Cardiac muscle cell (in vitro differentiated cells and primary cell): Measurements from ENCODE around the gene FUT3. TPM values are rescaled to one million over a fixed set of nuclear protein-coding genes. Genes with fewer than 3 reads are reported as not detected.
A peak's percentile ranks its signal among the peaks of the same experiment; 100 is the strongest.

ENCODE experiments used
- DNase-seq, 2 donors: peaks; one replicate each; pipeline versions ENCODE4 v3.0.0 to v3.0.0-alpha.2; 2010 to 2017; ENCODE audit warnings: low read depth in 1 of 2, low spot score in 1 of 2
- H3K27ac ChIP-seq: fragments of 200-600 bp; sonication (generic); 2 replicates; pipeline ENCODE4 v1.5.1; 2016
- H3K27me3 ChIP-seq: fragments of 200-600 bp; sonication (generic); 2 replicates; pipeline ENCODE4 v1.6.0; 2016; ENCODE audit warnings: control low read depth
- H3K36me3 ChIP-seq: fragments of 200-600 bp; sonication (generic); 2 replicates; pipeline ENCODE4 v1.5.1; 2016; ENCODE audit warnings: control low read depth
- H3K4me1 ChIP-seq: fragments of 200-600 bp; sonication (generic); 2 replicates; pipeline ENCODE4 v1.8.1; 2017; ENCODE audit warnings: low read depth, mild to moderate bottlenecking, mixed run types
- H3K4me3 ChIP-seq: fragments of 200-600 bp; sonication (generic); 2 replicates; pipeline ENCODE4 v1.5.1; 2016; ENCODE audit warnings: mild to moderate bottlenecking
- H3K9me3 ChIP-seq: fragments of 200-600 bp; sonication (generic); 2 replicates; pipeline ENCODE4 v1.5.1; 2017; ENCODE audit warnings: low read depth, mild to moderate bottlenecking, control low read depth
- CTCF ChIP-seq: IDR thresholded peaks from 2 replicates; pipeline ENCODE4 v1.5.1; 2012; ENCODE audit warnings: low read depth, mild to moderate bottlenecking, low read length
- polyA plus RNA-seq: library from polyadenylated mRNA; unstranded; fragments of >200 nt; fragmentation: Nextera tagmentation; extraction: Ambion mirVana; gene quantifications from 2 replicates; pipeline ENCODE4 v1.2.1, GENCODE V29; 2016
- total RNA-seq: library from RNA; depleted of rRNA; stranded (reverse); fragments of >200 nt; gene quantifications from 2 replicates; pipeline ENCODE4 v1.2.3, GENCODE V29; 2016

The FUT3 gene
- total and polyA plus RNA-seq, 2 experiments from 2014 or later = 3.8 TPM; not detected in 1

- no peaks in the 10 kb centered on the region for H3K9me3 ChIP-seq
- H3K27me3 ChIP-seq = no peaks in the 10 kb centered on the region
- H3K36me3 ChIP-seq = no peaks in the 10 kb centered on the region
- no peak overlapping the region for H3K27ac ChIP-seq
- DNase-seq = no peak
- H3K4me1 ChIP-seq = peaks cover 16% of the 10 kb centered on the region
- H3K4me3 ChIP-seq = no peak overlapping the region
- TF ChIP-seq CTCF = no peak
Measured at GRCh38 chr19:5831159-5831558, 20.1 kb downstream of the FUT3 start.

- DNase-seq = no peak
- TF ChIP-seq CTCF = no peak
- Histone ChIP-seq H3K27me3 (no peaks in the 10 kb centered on the region), H3K27ac (peak overlapping the region; percentile 99), H3K4me1 (peaks cover 16% of the 10 kb centered on the region), H3K36me3 (no peaks in the 10 kb centered on the region), H3K4me3 (no peak overlapping the region), H3K9me3 (no peaks in the 10 kb centered on the region)
Measured at GRCh38 chr19:5829567-5830310, 21.5 kb downstream of the FUT3 start.

- Histone ChIP-seq H3K4me1 (peaks cover 16% of the 10 kb centered on the region), H3K4me3 (peak overlapping the region; percentile 49), H3K27ac (peak overlapping the region; percentile 99), H3K27me3 (no peaks in the 10 kb centered on the region), H3K36me3 (no peaks in the 10 kb centered on the region), H3K9me3 (no peaks in the 10 kb centered on the region)
- DNase-seq = peak; percentile 63 to 96
- TF ChIP-seq CTCF = no peak
Measured at GRCh38 chr19:5828661-5829566, 22.3 kb downstream of the FUT3 start.

- Histone ChIP-seq H3K27ac (peak overlapping the region; percentile 99), H3K36me3 (no peaks in the 10 kb centered on the region), H3K4me3 (peak overlapping the region; percentile 49), H3K27me3 (no peaks in the 10 kb centered on the region), H3K4me1 (peaks cover 16% of the 10 kb centered on the region), H3K9me3 (no peaks in the 10 kb centered on the region)
- DNase-seq = peak; percentile 95 to 96
- TF ChIP-seq CTCF = no peak
Measured at GRCh38 chr19:5827891-5828660, 23.2 kb downstream of the FUT3 start.

- Histone ChIP-seq H3K9me3 (no peaks in the 10 kb centered on the region), H3K27ac (peak overlapping the region; percentile 99), H3K27me3 (no peaks in the 10 kb centered on the region), H3K4me1 (peaks cover 16% of the 10 kb centered on the region), H3K4me3 (peak overlapping the region; percentile 49), H3K36me3 (no peaks in the 10 kb centered on the region)
- no peak for DNase-seq
- TF ChIP-seq CTCF = no peak
Measured at GRCh38 chr19:5827342-5827890, 23.8 kb downstream of the FUT3 start.
